HepG2 (cell line): ENCODE measurements around the gene NGB. TPM values are rescaled to one million over a fixed set of nuclear protein-coding genes. Genes with fewer than 3 reads are reported as not detected.

Source experiments
- ATAC-seq: fragments of 200-7000 bp; cut with Tn5 transposase; 3 replicates; pipeline ENCODE4 v1.9.1; 2020; ENCODE audit warnings: mild to moderate bottlenecking, moderate library complexity
- BruUV-seq: library from RNA; stranded (reverse); fragments of 400-500 nt; replicated peaks from 2 replicates; lab custom pipeline; 2021; lab: Mats Ljungman, UMichigan
- CTCF ChIA-PET: fragments of 300-600 bp; formaldehyde crosslinking; extraction: SDS; loops from one replicate; lab custom pipeline; 2021; ENCODE audit warnings: low total read pairs, inconsistent platforms, low intra/inter-chr PET ratio; lab: Yijun Ruan, JAX
- POLR2A ChIA-PET: fragments of 350-600 bp; sonication (Branson Sonifier 250); formaldehyde crosslinking; loops from one replicate; lab custom pipeline; 2020; ENCODE audit warnings: antibody characterized with exemption, inconsistent platforms; lab: Yijun Ruan, JAX
- DNase-seq: peaks from one replicate; pipeline ENCODE4 v3.0.0-alpha.2; 2015; ENCODE audit warnings: low spot score
- FAIRE-seq: peaks from 3 replicates; lab custom pipeline; 2011; peaks lifted over from hg19 to GRCh38; lab: Jason Lieb, UNC
- H2AFZ ChIP-seq: one replicate; pipeline ENCODE4 v1.6.1; 2011; ENCODE audit warnings: low read length, inconsistent platforms
- H3K27ac ChIP-seq: fragments of 300-600 bp; 3 replicates; pipeline ENCODE4 v1.8.0; 2011; ENCODE audit warnings: mixed run types, mild to moderate bottlenecking, mixed read lengths, low read length, inconsistent platforms; ENCODE audit not compliant: insufficient read depth; ENCODE audit errors: extremely low read length
- H3K27me3 ChIP-seq, 2 experiments: fragments of 200-600 bp in 1 of 2; 2 replicates in 1 of 2; 3 replicates in 1 of 2; pipeline versions ENCODE4 v1.6.0 to v1.8.0; 2011; ENCODE audit warnings: low read length in 2 of 2, mild to moderate bottlenecking in 2 of 2, moderate library complexity in 2 of 2, inconsistent platforms in 1 of 2; ENCODE audit not compliant: insufficient read depth in 2 of 2, control insufficient read depth in 1 of 2
- H3K36me3 ChIP-seq, 2 experiments: fragments of 200-600 bp in 1 of 2; replicated peaks in 1 of 2; 2 replicates in 1 of 2; 3 replicates in 1 of 2; pipeline versions ENCODE4 v1.5.1 to v1.8.0; 2011; ENCODE audit warnings: low read length in 2 of 2, inconsistent platforms in 1 of 2; ENCODE audit not compliant: insufficient read depth in 2 of 2, control insufficient read depth in 1 of 2
- H3K4me1 ChIP-seq: 2 replicates; pipeline ENCODE4 v1.5.1; 2012; ENCODE audit warnings: low read length, inconsistent platforms; ENCODE audit not compliant: insufficient read depth
- H3K4me2 ChIP-seq: 2 replicates; pipeline ENCODE4 v1.6.0; 2011; ENCODE audit warnings: low read depth, low read length, inconsistent platforms
- H3K4me3 ChIP-seq, 3 experiments: fragments of 200-600 bp in 1 of 3; sonication (generic), shearing (Covaris generic) in 1 of 3; replicated peaks in 1 of 3; 2 replicates each; pipeline ENCODE4 v1.5.1; 2011 to 2016; ENCODE audit warnings: low read length in 3 of 3, inconsistent platforms in 2 of 3, low read depth in 2 of 3, mild to moderate bottlenecking in 2 of 3, control low read depth in 1 of 3, mixed read lengths in 1 of 3; ENCODE audit not compliant: insufficient read depth in 1 of 3
- H3K79me2 ChIP-seq: one replicate; pipeline ENCODE4 v1.6.1; 2011; ENCODE audit warnings: low read length, inconsistent platforms; ENCODE audit not compliant: insufficient read depth
- H3K9ac ChIP-seq: 2 replicates; pipeline ENCODE4 v1.6.0; 2011; ENCODE audit warnings: mild to moderate bottlenecking, low read depth, low read length, inconsistent platforms; ENCODE audit not compliant: insufficient read depth
- H3K9me3 ChIP-seq: 2 replicates; pipeline ENCODE4 v1.5.1; 2012; ENCODE audit warnings: mild to moderate bottlenecking, low read length
- H4K20me1 ChIP-seq: 2 replicates; pipeline ENCODE4 v1.6.0; 2011; ENCODE audit warnings: inconsistent platforms, mild to moderate bottlenecking, low read length, moderate library complexity; ENCODE audit not compliant: insufficient read depth
- NR2F1 ChIP-seq, 2 experiments: fragments of 450-650 bp in 1 of 2; formaldehyde crosslinking in 1 of 2; IDR thresholded peaks; 2 replicates each; pipeline versions ENCODE4 v1.5.0 to v1.6.1; 2016 to 2020; ENCODE audit warnings: mild to moderate bottlenecking in 1 of 2, missing compliant biosample characterization in 1 of 2, missing genetic modification reagents in 1 of 2, moderate library complexity in 1 of 2
- SIN3A ChIP-seq: IDR thresholded peaks from 2 replicates; pipeline ENCODE4 v1.6.1; 2011; ENCODE audit warnings: low read depth, mild to moderate bottlenecking, control low read depth, low read length, borderline replicate concordance
- ZNF761 ChIP-seq: sonication (generic); formaldehyde crosslinking; conservative IDR thresholded peaks from 2 replicates; pipeline ENCODE4 v1.4.0; 2020; ENCODE audit warnings: mild to moderate bottlenecking, missing genetic modification reagents
- whole genome bisulfite sequencing: methylation state at CpG from one replicate; pipeline ENCODE4 v1.1.6; 2017; ENCODE audit warnings: low lambda C conversion rate; 5-methylcytosine and 5-hydroxymethylcytosine counted together
- in situ Hi-C: cut with HindIII; loops from 2 replicates; pipeline ENCODE4 v1.10.0; 2017; ENCODE audit warnings: low pct_unique_long_range_greater_than_20kb; ENCODE audit not compliant: extremely low pct_ligation_motif_present
- intact Hi-C: fragments of 100-400 bp; cut with micrococcal nuclease; formaldehyde crosslinking; loops from one replicate; pipeline ENCODE4 v1.10.0; 2022; ENCODE audit not compliant: unreplicated experiment
- polyA plus RNA-seq, 8 experiments: library from polyadenylated mRNA; depleted of rRNA in 3 of 8; stranded (reverse) in 7 of 8; unstranded in 1 of 8; fragments of >200 nt; fragmentation: Illumina TruSeq in 4 of 8; extraction: Trizol in 4 of 8; gene quantifications; 2 replicates each; pipeline versions ENCODE4 v1.2.1 to v1.2.3, GENCODE V29; 2011 to 2016; ENCODE audit warnings: low read depth in 4 of 8, missing spikeins in 1 of 8, mixed read lengths in 1 of 8; ENCODE audit not compliant: insufficient read depth in 1 of 8
- total RNA-seq, 5 experiments: library from RNA; depleted of rRNA; stranded (reverse); fragments of >200 nt; fragmentation: Illumina TruSeq; extraction: Trizol; gene quantifications; 2 replicates each; pipeline ENCODE4 v1.2.3, GENCODE V29; 2016; ENCODE audit warnings: low read depth in 1 of 5
- TF ChIP-seq, protein P1 (sequence below): sonication (generic); formaldehyde crosslinking; IDR thresholded peaks from 2 replicates; pipeline ENCODE4 v1.5.0; 2020; ENCODE audit warnings: missing genetic modification reagents, mild to moderate bottlenecking, borderline replicate concordance
- TF ChIP-seq, protein P2 (sequence below): sonication (generic); formaldehyde crosslinking; IDR thresholded peaks from 2 replicates; pipeline ENCODE4 v1.4.0; 2020; ENCODE audit warnings: missing genetic modification reagents

Gene NGB
- total and polyA plus RNA-seq, 2 of the 13 experiments (the other 11 are each of a cell fraction or from before 2014, with no cell fraction given) = 0.04 TPM; not detected in 1

DNA sequence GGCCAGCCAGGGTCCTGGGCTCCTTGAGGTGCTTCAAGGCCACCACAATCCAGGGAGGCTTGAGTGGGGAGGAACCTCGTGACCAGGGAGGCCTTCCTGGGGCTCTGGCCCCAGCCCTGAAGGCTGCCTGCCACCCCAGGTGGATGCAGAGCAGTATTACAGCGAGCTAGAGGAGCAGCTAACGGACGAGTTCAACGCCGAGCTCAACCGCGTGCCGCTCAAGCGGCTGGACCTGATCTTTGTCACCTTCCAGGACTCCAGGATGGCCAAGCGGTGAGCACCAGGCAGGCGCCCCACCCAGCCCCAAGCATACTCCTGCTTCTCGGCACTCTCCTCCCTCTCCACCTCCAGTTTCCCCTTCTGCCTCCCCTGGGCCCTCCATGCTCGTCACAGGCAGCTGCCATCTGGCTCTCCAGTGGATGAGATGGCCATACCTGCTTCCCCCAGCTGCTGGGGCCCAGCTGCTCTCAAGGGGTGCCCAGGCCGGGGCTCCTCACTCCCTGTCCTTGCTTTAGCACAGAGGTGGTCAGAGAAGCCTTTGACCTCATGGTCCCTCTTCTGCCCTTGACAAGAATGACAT, 30.6 kb downstream of the NGB start:
- H2AFZ ChIP-seq = no peak overlapping the region
- H3K4me1 ChIP-seq = no peaks in the 10 kb centered on the region
- no peaks in the 10 kb centered on the region for H3K36me3 ChIP-seq
- no peaks in the 10 kb centered on the region for H4K20me1 ChIP-seq
- H3K9me3 ChIP-seq = no peaks in the 10 kb centered on the region
- 0% methylated on average over 2 of the region's 15 CpGs for WGBS
- H3K9ac ChIP-seq = no peak overlapping the region
- in situ Hi-C loops (no loop called here), intact Hi-C loops (no loop called here)
- POLR2A ChIA-PET = no interaction called here
- ATAC-seq (peak; percentile 52), FAIRE-seq (no peak), DNase-seq (no peak)
- no TSS peak for BruUV-seq
- no peak overlapping the region for H3K27ac ChIP-seq
- CTCF ChIA-PET = no interaction called here
- no peak overlapping the region for H3K4me2 ChIP-seq
- 0 out of 5 replicates have a peak, but pooled peaks cover 0 to 3% of the 10 kb centered on the region in 2 experiments for H3K27me3 ChIP-seq
- H3K4me3 ChIP-seq = no peak overlapping the region
- TF ChIP-seq, protein P1, sequence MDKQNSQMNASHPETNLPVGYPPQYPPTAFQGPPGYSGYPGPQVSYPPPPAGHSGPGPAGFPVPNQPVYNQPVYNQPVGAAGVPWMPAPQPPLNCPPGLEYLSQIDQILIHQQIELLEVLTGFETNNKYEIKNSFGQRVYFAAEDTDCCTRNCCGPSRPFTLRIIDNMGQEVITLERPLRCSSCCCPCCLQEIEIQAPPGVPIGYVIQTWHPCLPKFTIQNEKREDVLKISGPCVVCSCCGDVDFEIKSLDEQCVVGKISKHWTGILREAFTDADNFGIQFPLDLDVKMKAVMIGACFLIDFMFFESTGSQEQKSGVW (CRISPR knock-in tag) = no peak
- TF ChIP-seq, protein P2, sequence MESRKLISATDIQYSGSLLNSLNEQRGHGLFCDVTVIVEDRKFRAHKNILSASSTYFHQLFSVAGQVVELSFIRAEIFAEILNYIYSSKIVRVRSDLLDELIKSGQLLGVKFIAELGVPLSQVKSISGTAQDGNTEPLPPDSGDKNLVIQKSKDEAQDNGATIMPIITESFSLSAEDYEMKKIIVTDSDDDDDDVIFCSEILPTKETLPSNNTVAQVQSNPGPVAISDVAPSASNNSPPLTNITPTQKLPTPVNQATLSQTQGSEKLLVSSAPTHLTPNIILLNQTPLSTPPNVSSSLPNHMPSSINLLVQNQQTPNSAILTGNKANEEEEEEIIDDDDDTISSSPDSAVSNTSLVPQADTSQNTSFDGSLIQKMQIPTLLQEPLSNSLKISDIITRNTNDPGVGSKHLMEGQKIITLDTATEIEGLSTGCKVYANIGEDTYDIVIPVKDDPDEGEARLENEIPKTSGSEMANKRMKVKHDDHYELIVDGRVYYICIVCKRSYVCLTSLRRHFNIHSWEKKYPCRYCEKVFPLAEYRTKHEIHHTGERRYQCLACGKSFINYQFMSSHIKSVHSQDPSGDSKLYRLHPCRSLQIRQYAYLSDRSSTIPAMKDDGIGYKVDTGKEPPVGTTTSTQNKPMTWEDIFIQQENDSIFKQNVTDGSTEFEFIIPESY = peak; percentile 64; the same call in 1 of the 2 replicates
- TF ChIP-seq SIN3A = no peak
- no peak for TF ChIP-seq NR2F1 (CRISPR knock-in tag; IDR thresholded peaks at IDR 0.05)
- TF ChIP-seq ZNF761 (CRISPR knock-in tag) = no peak
- TF ChIP-seq, all 625 proteins: peak for 1
- H3K79me2 ChIP-seq = no peaks in the 10 kb centered on the region
